ENCODE data around the gene ARID1B. TPM values are rescaled to one million over a fixed set of nuclear protein-coding genes. Genes with fewer than 3 reads are reported as not detected.

ARID1B gene
- total RNA-seq (2014; rRNA removed; shearing (Covaris generic)) (71.8 and 90.1 TPM in 2 replicates), total RNA-seq (2022) (164 and 170 TPM in 2 replicates), Bru-seq, nascent RNA (percentile 95 among the genes with signal in this experiment), BruChase-seq, experiment 1, labeled RNA remaining after a 6-hour chase (percentile 89 among the genes with signal in this experiment), BruChase-seq, experiment 2, labeled RNA remaining after a 2-hour chase (percentile 88 among the genes with signal in this experiment)
- long read RNA-seq, full-length matches to known transcripts, result 43 of 116 reads
- long read RNA-seq, partial matches to known transcripts, result 50 of 116 reads
- long read RNA-seq, other reads (novel, unspliced or antisense), result 23 of 116 reads

DNA sequence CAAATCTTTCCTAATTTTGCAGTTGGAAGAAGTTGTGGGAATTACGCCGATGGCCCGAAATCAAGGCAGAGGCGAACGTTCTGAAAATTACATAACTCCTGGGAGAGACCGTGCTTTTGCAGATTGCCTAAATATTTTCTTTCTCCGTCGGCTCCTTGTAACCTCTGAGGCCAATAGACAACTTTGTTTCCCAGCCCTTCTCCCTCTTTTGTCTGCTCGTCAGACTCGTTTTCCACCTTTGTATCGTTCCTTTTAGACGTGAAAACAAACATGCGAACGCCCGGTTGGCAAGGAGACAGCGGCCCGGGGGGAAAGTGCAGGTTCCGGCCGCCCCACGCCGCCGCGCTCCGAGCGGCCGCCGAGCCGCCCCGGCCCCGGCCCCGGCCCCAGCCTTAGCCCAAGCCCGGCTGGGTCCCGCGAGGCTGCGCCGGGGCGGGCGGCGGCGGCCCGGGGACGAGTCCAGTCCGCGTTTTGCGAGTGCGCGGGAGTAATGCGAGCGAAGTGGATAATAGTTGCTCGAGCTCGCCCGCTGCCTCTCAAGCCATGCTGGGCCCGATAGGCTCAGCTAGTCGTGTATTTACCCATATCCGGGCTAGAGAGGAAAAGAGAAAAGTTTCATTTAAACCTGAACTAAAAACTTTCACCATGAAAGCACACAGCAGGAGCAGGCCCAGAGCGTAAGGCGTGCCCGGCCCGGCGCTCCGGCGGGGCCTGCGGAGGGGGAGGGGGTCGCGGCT, at the start of gene ARID1B:
ARID1B (plus strand) TSS at position 539 of the 737 bp plus-strand sequence. CDS start 303 bp downstream, outside the sequence.
- TF ChIP-seq EZH2phosphoT487 (IDR thresholded peaks at IDR 0.05; ENCODE audit: borderline replicate concordance, low read depth, low read length), result no peak
- TF ChIP-seq, protein P1, sequence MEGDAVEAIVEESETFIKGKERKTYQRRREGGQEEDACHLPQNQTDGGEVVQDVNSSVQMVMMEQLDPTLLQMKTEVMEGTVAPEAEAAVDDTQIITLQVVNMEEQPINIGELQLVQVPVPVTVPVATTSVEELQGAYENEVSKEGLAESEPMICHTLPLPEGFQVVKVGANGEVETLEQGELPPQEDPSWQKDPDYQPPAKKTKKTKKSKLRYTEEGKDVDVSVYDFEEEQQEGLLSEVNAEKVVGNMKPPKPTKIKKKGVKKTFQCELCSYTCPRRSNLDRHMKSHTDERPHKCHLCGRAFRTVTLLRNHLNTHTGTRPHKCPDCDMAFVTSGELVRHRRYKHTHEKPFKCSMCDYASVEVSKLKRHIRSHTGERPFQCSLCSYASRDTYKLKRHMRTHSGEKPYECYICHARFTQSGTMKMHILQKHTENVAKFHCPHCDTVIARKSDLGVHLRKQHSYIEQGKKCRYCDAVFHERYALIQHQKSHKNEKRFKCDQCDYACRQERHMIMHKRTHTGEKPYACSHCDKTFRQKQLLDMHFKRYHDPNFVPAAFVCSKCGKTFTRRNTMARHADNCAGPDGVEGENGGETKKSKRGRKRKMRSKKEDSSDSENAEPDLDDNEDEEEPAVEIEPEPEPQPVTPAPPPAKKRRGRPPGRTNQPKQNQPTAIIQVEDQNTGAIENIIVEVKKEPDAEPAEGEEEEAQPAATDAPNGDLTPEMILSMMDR (conservative IDR thresholded peaks at IDR 0.05; ENCODE audit: low read length), result no peak
- H3K4me2 ChIP-seq (ENCODE audit: low read length), result peak within 1 kb of the TSS; percentile 85
- no peaks in the 10 kb centered on the region for H3K9me3 ChIP-seq (ENCODE audit: low read length)
- intact Hi-C loops (cut with micrococcal nuclease; ENCODE audit: unreplicated experiment), result loop anchor here (1.0 to 5.0 kb wide), 7 partner anchors 22 to 495 kb away; no protein-coding TSS in a partner anchor
- H3K9me2 ChIP-seq (ENCODE audit: insufficient read depth, low read length), result no peaks in the 10 kb centered on the region
- peak within 1 kb of the TSS; percentile 97 for H3K27ac ChIP-seq (ENCODE audit: low read depth, low read length, poor library complexity, severe bottlenecking)
- H3K4me3 ChIP-seq (ENCODE audit: low read depth, low read length, poor library complexity, severe bottlenecking), result peak within 1 kb of the TSS; percentile 80
- peaks cover 4% of the 10 kb centered on the region; the same call in 1 of the 2 replicates for H3K36me3 ChIP-seq (ENCODE audit: insufficient read depth, low read length)
- DNase-seq (ENCODE audit: low spot score), result peak; percentile 94
- ChIA-PET CTCF (ENCODE audit: unreplicated experiment) (no interaction called here), POLR2A (interaction anchor here (0.5 to 2.7 kb wide), 12 partner anchors 10 to 361 kb away, joined by 3 to 21 read pairs (median 3); no protein-coding TSS in a partner anchor)
- H3K79me2 ChIP-seq (ENCODE audit: insufficient read depth, low read depth, low read length), result peaks cover 41% of the 10 kb centered on the region
- peaks cover 16% of the 10 kb centered on the region for H4K20me1 ChIP-seq (ENCODE audit: insufficient read depth, low read length)
- peak within 1 kb of the TSS; percentile 38; the same call in 1 of the 2 replicates for H2AFZ ChIP-seq (ENCODE audit: low read length)
- BruUV-seq (replicated peaks), result no TSS peak
- peaks cover 36% of the 10 kb centered on the region for H3K4me1 ChIP-seq (ENCODE audit: insufficient read depth, low read length, poor library complexity, severe bottlenecking)

DNA sequence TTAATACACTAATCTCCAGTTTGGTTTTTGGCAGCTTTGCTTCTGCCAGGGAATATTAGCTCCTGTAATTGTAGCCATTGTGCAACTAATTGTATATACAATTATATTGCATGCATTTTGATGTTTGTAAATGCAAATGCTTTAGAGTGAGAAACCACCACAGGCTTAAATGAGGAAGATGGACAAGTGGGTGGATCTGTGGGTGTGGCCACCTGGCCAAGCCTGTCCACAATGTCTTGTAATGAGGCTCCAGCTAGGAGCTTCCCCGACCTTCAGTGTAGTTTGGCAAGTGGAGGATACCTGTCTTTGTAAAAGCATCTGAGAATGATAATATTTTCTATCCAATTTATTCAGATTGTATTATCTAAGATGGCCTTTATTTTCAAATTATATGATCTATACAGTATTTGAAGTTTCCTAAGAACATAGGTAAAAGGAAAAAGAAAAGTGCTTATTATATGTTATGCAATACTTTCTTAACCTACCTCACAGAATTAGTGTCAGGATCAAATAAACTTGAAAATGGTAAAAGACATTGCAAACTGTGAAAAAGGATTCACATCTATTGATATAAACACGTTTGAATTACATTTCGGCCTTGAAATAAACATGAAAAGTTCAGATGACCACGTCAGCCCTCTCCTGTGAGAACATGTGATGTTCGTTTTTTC, 49.3 kb upstream of the ARID1B start:
- no TSS peak for BruUV-seq (replicated peaks)
- DNase-seq (ENCODE audit: low spot score), result no peak
- no peak for TF ChIP-seq EZH2phosphoT487 (IDR thresholded peaks at IDR 0.05; ENCODE audit: borderline replicate concordance, low read depth, low read length)
- TF ChIP-seq, protein P1 (conservative IDR thresholded peaks at IDR 0.05; ENCODE audit: low read length), result no peak
- Histone ChIP-seq H3K4me2 (ENCODE audit: low read length) (no peak overlapping the region), H3K9me3 (ENCODE audit: low read length) (no peaks in the 10 kb centered on the region), H2AFZ (ENCODE audit: low read length) (peak overlapping the region; percentile 35; the same call in 1 of the 2 replicates), H3K4me3 (ENCODE audit: low read depth, low read length, poor library complexity, severe bottlenecking) (no peak overlapping the region), H3K9me2 (ENCODE audit: insufficient read depth, low read length) (no peaks in the 10 kb centered on the region), H4K20me1 (ENCODE audit: insufficient read depth, low read length) (no peaks in the 10 kb centered on the region), H3K27ac (ENCODE audit: low read depth, low read length, poor library complexity, severe bottlenecking) (no peak overlapping the region), H3K4me1 (ENCODE audit: insufficient read depth, low read length, poor library complexity, severe bottlenecking) (peaks cover 24% of the 10 kb centered on the region), H3K79me2 (ENCODE audit: insufficient read depth, low read depth, low read length) (no peaks in the 10 kb centered on the region), H3K36me3 (ENCODE audit: insufficient read depth, low read length) (no peaks in the 10 kb centered on the region)
- CTCF ChIA-PET (ENCODE audit: unreplicated experiment), result no interaction called here
- intact Hi-C loops (cut with micrococcal nuclease; ENCODE audit: unreplicated experiment), result no loop called here
- POLR2A ChIA-PET, result interaction anchor here (0.6 to 2.3 kb wide), 6 partner anchors 7 to 51 kb away, joined by 3 to 18 read pairs (median 3); no protein-coding TSS in a partner anchor

All from OCI-LY7 (cell line).